ENCODE measurements around the gene CST9.

The CST9 gene, protein sequence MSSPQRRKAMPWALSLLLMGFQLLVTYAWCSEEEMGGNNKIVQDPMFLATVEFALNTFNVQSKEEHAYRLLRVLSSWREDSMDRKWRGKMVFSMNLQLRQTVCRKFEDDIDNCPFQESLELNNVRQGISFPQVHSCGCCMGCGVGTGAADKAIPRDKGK

DNA sequence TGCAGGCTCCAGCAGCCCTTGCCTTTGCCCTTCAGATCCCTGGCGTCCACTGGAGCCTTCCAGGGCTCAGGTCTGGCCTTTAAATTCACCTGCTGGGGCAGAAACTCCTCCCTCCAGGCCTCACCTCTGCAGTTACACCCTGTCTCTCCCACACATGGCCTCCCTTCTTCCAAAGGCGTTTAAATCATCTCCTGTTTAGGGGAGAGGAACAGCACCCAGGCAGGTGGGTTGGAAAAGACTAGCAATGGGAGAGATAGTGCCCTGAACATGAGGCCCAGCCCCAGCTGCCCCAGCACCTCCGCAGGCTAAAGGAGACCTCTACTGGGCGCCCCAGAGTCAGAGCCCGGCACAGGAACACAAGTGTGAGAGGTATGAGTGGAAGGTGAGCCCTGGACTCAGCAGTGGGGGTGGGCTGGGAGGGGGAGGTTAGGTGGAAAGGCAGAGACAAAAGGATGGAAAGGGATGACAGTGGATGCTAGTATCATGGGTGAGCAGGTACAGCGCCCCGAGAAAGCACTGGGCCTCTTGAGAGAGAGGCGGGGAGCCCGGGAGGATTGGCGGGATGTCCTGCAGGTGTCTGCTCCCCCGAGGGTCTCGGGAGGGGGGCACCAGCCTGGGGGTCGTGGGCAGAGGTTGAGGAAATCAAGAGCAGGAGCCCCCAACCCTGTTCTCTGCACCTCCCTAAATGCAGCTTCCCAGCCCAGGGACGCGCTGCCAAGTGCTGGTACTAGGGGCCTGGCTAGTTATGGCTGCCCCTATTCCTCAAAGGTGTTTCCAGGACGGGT is at the start of gene CST9:
TSS of gene CST9 (minus strand) at position 51 of the 785 bp plus-strand sequence. CDS start 53 bp downstream, outside the sequence.
- no peak for DNase-seq

DNA sequence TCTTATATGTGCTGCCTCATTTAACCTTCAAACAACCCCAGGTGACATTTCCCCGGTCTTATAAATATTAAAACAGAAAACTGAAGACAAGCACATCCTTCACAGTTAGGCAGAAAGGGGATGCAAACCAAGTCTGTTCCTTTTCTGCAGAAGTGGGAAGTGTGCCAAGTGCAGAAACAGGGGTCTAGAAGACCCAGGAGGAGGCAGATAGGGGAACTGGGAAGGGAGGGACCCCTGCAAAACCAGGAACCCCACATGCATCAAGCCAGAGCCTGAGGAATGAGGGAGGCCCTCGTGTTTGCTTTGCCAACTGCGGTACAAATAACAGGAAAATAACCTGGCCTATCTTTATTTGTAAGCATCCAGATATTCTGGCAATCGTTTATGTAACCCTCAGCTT is 49.0 kb upstream of the CST9 start:
- DNase-seq = no peak

DNA sequence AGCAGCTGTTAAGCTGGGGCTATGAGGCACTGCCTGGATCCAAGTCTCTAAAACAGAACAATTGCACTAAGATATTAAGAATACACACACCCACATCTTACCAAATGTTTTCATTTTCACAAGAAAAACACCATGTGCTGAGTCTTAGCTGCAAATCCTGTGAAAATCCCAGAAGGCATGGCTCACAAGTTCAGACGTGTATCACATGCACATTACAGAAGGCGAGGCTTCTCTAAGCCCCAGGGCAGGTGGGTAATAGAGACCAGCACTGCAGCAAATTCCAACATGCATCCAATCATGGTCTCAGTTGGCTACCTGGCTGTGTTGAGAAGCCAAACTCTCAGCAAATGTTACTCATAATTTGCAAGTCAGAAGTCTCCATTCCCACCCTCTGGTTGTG is 48.3 kb upstream of the CST9 start:
- DNase-seq = no peak

DNA sequence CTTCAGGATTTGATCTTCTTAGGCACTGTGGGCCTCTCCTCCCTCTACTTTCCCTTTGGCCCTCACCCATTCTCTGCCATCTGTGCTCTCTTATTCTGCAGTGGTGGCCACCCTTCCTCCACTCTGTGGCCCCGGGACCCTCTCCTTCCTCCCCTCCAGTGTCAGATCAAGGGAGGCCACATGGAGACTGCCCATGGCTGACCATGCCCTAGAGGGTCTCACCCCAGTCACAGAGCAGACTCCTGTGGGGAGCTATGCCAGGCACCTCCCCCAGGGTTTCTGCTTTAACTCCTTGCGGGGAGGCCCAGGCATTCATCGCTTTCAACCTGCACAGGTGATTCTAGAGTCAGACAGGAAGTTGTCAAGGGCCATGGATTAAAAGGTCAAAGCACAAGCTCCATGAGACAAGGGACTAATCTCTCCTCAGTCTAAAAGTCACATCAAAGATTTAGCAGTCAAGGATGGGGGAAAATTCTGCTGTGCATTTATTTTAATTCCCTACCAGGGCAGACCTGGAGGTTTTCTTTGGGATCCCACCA is 47.8 kb upstream of the CST9 start:
- no peak for DNase-seq

DNA sequence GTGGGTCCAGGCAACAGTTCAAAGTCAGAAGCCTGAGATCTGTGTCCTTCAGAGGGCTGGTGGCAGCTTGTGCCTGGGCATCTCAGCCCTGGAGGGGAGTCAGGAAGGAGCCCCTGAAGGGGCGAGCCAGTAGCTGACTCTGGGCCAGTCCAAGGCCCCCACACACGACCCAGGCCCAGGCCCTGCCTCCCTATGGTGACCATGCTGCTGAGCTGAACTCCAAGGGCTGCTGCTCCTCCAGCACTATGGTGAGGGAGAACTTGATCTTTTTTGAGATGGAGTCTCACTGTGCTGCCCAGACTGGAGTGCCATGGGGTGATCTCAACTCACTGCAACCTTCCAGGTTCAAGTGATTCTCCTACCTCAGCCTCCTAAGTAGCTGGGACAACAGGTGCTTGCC is 47.2 kb upstream of the CST9 start:
- no peak for DNase-seq

DNA sequence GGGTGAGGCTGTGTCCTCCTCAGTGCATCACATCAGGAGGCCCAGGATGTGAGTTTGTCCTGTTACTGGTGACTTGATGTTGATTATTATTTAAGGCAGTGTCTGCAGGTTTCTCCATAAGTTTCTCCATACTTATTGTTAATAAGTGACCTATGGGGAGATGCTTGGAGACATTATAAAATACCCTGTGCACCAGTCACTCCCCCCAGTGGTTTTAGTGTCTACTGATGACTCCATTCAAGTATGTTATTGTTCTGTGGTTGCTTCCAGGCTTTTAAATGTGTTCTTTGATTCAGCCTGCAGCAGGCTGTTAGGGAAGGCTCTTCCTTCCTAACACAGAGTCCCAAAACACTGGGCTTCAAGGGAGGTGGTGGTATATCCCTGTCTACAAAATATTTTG is 46.7 kb upstream of the CST9 start:
- no peak for DNase-seq

DNA sequence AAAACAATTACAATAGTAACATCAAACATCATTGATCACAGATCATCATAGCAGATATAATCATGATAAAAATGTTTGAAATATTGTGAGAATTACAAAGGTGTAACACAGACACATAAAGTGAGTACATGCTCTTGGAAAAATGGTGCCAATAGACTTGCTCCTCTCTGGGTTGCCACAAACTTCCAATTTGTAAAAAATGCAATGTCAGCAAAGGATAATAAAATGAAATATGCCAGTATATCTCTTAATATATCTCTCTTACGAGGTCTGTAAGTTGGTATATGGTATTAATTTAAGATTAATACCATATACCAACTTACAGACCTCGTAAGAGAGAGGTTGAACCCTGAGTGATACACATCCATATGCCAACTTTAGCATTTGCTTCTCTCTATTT is 45.4 kb upstream of the CST9 start:
- DNase-seq = no peak

DNA sequence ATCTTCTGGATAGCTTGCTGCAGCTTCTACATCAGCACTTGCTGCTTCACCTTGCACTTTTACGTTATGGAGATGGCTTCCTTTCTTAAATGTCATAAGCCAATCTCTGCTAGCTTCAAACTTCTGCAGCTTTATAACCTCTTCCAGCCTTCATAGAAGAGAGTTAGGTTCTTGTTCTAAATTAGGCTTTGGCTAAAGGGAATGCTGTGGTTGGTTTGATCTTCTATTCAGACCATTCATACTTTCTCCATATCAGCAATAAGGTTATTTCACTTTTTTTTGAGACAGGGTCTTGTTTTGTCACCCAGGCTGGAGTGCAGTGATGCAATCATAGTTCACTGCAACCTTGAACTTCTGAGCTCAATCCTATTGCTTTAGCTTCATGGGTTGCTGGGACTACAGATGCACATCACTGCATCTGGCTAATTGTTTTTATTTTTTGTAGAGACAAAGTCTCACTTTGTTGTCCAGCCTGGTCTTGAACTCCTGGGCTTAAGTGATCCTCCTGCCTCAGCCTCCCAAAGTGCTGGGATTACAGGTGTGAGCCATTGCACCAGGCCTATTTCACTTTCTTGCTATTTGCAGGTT is 44.2 kb upstream of the CST9 start:
- DNase-seq = no peak

DNA sequence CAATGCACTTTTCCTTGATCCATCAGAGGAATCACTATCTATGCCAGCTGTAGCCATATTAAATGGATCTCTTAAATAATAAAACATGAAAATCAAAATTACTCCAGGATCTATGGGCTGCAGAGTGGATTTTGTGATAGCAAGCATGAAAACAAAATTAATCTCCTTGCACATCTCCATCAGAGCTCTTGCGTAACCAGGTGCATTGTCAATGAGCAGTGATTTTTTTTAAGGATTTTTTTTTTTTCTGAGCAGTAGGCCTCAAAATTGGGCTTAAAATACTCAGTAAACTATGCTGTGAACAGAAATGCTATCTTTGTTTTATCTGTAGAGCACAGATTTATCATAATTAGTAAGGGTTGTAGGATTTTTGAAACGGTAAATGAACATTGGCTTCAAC is 43.5 kb upstream of the CST9 start:
- no peak for DNase-seq

DNA sequence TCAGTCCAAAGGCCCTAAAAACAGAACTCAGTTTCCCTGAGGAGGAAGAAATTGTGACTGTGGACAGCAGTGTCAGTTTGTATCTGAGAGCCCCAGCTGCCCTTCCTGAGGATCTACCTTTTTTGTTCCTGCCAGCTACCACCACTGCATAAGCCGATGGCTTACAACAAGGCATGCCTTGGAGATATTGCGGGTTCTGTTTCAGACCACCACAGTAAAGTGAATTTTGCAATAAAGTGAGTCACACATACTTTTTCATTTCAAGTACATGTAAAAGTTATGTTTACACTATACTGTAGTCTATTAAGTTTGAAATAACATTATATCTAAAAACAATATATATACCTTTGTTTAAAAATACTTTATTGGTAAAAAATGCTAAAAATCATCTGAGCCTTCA is 41.6 kb upstream of the CST9 start:
- DNase-seq = no peak

DNA sequence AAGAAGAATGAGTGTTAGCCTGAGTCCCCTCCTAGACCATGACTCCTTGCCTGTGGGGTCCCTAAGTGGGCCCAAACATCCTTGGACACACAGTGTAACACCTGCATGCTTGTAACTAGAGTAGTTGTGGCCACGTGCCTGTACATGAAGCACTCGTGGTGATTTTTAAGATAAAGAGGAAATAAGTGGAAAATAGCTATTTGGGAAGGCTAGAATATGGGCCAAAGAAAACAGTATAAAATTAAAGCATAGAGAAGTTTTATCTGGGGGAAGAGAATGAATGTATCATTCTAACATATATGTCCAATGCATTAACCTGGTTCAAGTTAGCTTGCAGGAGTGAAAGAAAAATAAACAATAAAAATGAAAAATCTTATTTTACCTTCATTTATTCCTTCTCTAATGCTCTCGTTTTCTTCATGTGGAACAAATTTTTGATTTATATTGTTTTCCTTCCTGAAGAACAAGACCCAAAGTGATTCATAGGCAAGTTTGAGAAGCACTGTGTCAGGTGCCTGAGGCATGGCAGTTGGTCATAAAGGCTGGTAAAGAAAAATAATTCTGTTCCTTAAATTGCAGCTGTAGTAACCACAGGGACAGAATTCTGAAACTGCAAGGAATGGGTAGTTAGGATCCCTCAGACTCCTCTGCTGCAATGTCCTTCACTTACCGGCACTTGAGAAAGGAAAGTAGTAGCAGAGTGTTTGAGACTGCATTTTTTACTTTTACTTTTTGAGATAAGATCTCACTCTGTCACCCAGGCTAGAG is 40.6 kb upstream of the CST9 start:
- no peak for DNase-seq

DNA sequence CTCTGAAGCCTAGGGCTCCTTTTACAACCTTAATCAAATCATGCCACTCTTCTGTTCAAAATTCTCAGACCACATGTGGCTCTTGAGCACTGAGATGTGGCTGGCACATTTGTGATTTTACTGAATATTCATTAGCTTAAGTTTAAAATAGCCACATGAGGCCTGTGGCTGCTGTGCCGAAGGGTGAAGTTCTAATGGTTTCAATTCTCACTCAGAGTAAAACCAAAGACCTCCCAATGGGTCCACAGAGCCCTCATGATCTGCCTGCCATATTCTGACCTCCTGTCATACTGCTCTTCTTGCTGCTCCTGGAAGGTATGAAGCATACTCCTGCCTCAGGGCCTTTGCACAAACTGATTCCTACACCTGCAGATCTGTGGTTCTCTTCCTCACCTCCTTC is 39.9 kb upstream of the CST9 start:
- DNase-seq = no peak

DNA sequence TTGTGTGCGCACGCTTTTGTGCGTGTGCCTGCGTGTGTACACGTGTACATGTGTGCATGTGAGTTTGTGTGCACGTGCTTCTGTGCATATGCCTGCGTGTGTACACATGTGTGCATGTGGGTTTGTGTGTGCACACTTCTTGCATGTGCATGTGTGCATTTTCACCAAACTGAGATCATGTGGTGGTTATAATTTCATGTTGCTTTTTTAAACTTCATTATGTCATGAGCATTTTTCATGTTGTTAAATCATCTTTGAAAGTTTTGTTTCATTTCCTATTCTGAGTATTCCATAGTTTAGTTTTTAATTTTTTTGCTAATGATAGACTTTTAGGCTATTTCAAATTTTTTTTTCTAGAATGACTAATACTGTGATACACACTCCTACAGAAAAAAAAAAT is 38.4 kb upstream of the CST9 start:
- no peak for DNase-seq

DNA sequence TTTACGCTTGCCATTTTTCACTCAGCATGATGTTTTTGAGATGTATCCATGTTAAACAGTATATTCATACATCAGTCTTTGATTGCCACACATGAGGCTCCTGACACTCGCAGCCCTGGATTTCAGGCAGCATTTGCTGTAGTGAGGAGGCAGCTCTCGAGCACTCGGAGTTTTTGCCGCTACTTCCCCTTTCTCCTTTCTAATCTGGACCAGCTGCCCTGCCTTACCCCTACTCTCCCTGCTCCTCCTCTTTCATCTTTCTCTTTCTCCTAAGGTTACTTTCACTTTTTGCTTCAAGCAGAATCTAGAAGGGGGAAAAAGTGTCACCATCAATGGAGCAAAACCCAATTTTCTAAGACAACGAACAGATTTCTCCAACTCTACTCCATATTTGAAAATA is 37.9 kb upstream of the CST9 start:
- peak; percentile 34 to 47 for DNase-seq

DNA sequence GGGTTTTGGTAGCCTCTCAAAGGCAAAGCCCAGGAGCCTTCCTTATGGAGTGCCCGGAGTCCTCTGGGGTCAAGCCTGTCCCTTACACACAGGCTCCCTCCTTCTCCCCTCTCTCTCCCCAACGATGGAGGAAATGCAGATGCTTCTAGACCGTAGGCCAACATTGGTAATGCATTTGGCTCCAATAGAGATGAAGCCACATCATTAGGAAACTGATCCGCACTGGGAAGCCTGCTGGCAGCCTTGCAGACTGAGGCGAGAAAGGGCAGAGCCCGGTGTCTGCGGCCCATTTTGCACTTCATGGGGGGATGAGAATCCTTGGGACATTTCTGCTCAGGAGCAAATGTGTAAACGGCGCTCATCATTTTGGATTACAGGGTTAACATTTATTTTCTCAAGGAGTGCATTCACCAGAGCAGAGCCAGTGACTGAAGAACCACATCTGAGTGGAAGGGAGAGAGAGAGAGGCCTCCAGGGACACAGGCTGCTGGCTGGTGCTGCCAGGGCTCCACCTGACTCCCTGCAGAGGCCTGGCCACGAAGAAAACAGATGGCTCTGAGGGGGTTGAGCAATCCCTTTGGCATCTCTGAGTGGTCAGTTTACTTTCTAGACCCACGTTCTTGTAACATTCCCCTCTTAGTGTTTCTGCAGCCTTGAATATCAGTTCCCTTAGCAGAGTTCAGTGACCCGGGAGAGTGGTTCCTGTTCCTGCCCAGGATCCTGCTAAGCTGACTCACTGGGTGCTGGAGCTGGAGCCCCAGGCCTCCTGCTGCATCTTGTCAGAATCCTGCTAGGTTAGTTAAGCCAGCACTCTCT is 36.4 kb upstream of the CST9 start:
- no peak for DNase-seq

DNA sequence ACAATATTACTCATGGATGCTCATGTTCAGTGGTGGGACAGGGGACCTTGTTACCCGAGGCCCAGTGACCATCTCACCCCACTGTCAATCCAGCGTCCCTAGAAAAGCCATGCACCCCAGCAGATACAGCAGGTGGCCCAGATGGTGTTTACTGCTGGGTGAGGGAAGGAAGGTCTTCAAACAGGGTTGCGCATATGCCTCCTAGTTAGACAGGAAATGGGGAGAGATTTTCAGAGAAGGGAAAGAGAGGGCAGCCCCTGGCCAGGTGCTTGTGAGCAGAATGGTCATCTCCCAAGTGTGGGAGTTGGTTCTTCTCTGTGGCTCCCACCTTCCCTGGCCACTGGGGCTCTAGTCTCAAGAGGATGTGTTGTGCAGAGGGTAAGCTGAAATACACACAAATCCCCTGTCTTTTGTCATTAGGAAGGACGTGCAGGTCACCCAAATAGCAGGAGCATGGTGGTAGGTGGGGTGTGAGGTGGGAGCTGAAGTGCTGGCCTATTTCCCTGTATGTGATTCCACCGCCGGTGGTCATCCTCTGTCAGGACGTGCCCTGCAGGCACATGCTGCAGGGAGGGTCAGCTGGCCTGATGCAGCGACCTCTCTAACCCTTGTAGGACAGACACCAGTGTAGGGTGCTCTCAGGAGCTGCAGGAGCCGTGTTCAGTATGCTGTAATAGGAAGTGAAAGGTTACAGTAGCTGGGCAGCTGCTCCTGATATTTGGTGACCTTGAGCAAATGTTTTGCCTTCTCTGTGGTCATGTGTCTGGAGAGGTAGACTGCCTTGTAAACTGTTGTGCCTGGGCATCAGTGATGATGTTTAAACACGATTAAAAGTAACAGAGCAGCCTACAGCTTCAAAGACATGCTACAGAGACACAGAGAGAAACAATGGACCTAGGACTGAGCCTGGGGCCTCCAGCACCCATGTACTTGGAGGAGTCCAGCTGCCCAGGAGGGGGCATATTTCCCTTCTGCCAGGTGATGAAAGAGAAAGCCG is 35.3 kb upstream of the CST9 start:
- no peak for DNase-seq

DNA sequence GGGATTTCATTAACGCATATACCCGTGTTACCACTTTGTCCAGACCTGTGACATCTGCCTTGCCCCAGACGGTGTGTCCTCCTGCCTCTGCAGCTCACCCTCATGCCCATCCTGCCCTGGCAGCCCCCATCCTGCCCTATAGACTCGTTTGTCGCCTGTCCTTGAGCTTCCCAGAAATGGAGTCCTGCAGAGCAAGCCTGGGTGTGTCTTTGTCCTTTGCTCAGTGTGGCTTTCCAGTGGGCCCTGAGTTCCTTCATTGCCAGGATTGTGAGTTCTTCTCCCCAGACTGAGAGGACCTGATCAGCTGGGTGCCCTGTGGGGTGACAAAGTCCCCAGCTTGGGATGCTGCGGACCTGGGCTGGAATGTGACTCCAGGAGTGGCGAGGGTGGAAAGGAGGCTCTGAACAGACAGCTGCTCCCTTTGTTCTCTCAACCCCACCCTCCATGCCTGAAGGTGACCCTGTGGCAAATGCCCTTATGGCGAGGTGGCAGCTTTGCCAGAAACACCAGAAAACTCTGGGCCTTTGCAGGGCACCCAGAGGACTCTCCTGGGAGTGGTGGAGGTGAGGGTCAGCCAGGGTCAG is 34.4 kb upstream of the CST9 start:
- DNase-seq = no peak

DNA sequence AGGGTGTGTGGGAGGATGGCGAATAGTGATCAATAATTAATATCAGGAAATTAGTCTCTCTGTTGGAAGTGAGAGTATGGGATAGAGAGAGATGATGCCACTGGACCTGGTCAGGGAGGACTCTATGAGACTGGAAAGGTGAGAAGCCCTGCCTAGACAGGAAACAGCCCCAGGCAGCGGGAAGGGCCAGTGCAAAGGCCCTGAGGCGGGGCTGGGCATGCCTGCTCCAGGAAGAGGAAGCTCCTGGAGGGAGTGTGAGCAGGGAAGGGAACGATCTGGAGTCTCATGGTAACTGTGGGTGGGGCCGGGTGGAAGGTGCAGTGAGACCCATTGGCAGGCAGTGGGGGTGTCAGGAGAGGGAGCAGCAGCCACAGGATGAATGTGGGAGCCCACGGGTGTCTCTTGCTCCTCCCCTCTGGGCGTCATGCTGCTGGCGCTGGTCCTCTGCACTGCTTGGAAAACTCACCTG is 33.8 kb upstream of the CST9 start:
- no peak for DNase-seq

DNA sequence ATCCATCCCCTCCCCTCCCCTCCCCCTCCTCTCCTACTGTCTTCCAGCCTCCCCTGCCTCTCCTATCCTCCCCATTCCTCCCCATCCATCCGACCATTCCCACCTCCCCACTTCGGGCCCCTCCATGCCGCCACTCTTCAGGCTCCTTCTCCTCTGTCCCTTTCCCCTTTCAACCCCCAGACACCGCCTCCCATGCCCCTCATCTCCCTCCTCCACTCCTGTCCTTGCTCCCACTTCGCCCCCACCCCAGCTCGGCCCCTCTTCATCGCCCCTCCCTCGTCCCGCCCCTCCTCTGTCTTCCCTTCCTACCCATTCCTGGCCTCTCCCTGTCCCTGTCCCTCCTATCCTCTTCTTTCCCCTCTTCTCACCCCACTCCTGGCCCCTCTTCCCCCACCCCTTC is 32.6 kb upstream of the CST9 start:
- DNase-seq = no peak

All from AML-193 (cell line).